GM19025 (cell line): Measurements from ENCODE around the gene NUMB.

Experiments
- ATAC-seq: cut with Tn5 transposase; IDR thresholded peaks from one replicate; pipeline ENCODE4 v1.9.1; 2021; ENCODE audit warnings: mild to moderate bottlenecking, low read depth, moderate library complexity; ENCODE audit not compliant: unreplicated experiment

NUMB gene

DNA sequence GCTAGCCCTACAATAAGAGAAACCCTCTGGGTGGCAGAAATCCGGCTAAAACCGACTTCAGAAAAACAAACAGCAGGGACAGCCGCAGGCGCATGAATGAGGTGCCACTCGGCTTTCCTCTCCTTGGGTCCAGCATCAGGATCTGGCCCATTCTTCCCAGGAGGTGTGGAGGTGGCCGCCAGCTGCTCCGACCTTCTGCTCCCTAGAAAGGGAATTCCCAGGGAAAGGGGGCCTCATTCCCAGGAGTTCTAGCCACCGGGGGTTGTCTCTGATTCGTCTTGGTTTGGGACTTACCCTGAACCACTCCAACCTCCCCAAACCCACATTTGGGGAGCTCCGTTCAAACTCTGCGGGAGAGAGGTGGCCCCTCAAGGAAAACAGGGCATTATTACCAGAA lies 208.0 kb downstream of the NUMB start:
- no peak for ATAC-seq

DNA sequence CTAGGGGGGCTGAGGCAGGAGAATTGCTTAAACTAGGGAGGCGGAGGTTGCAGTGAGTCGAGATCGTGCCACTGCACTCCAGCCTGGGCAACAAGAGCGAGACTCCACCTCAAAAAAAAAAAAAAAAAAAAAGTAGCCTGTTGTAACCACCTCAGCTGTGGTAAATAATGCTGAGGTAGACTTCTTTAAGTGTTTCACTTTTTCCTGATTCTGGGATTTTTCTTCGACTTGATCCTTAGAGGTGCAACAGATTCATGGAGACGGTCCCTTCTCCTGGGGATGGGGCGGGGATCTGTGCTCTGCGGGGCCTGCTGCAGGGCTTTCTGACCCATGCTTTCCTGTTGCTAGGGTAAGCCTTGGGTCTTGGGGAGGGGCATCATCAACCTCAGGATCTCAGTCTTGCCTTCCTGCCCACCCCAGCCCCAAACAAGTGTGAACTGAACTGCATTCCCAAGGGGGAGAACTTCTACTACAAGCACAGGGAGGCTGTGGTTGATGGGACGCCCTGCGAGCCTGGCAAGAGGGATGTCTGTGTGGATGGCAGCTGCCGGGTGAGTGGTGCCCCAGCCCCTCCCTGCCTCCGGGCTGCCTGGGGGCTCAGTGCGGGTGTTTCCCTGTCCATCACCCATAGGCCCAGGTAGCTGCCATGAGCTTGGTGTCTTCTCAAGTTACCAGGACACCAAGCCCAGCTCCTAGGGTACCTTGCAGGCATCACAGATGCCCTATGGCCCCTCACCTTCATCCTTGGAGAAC lies 208.6 kb downstream of the NUMB start:
- no peak for ATAC-seq

DNA sequence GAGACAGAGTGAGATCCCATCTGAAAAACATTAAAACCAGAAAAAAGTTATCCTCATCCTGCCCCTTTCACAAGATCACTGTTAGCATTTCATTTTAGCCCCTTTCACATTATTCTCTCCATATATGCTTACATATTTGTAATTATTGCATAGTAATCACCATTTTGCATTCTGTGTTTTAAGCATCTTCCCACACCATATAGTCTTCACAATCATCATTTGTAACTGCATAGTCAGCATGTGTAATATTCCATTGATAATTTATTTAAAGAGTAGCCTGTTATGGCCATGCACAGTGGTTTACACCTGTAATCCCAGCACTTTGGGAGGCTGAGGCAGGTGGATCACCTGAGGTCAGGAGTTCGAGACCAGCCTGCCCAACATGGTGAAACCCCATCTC lies 209.2 kb downstream of the NUMB start:
- no peak for ATAC-seq

DNA sequence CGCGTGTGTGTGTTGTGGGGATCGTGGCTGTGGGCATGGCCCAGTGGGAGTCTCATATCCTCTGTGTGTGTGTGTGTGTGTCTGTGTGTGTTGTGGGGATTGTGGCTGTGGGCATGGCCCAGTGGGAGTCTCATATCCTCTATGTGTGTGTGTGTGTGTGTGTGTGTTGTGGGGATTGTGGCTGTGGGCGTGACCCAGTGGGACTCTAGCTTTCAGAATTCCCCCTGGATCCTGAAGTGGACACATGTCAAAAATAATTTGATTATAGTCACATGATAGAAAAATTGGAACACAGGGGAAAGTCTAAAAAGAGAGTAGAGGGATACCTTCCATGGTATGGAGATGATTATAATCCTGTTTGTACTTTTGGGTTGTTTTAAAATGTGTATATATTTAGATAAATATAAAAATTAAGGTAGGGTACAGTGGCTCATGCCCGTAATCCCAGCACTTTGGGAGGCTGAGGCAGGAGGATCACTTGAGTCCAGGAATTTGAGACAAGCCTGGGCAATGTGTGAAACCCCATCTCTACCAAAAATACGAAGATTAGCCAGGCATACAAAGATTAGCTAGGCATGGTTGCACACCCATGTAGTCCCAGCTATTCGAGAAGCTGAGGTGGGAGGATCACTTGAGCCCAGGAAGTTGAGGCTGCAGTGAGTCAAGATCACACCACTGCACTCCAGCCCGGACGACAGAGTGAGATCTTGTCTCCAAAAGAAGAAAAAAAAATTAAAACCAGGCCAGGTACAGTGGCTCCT lies 210.1 kb downstream of the NUMB start:
- no peak for ATAC-seq

DNA sequence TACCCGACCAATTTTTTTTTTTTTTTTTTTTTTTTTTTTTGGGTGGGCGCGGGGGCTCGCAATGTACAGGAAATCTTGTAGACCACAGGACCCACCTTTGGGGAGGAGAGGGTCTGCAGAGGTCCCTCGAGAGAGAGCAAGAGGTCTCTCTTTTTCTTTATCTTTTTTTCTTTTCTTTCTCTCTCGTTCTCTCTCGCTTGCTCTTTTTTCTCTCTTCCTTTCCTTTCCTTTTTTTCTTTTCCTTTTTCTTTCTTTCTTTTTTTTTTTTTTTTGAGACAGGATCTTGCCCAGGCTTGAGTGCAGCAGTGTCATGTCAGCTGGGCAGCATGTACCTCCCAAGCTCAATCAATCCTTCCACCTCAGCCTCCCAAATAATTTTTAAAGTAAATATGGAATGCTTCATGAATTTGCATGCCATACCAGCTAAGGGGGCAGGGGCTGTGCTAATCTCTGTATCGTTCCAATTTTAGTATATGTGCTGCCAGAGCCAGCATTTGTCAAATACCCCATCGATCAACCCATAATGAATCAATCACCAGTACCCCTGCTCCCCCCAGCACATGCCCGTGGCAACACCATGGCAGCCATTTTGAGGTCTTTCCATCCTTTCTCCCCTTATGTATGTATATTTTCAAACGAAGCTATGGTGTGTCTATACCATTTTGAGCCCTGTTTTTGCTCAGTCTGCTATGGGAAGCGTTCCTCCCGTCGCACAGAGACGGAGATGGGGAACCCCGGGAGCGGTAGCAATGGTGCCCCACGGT lies 211.8 kb downstream of the NUMB start:
- ATAC-seq: no peak

DNA sequence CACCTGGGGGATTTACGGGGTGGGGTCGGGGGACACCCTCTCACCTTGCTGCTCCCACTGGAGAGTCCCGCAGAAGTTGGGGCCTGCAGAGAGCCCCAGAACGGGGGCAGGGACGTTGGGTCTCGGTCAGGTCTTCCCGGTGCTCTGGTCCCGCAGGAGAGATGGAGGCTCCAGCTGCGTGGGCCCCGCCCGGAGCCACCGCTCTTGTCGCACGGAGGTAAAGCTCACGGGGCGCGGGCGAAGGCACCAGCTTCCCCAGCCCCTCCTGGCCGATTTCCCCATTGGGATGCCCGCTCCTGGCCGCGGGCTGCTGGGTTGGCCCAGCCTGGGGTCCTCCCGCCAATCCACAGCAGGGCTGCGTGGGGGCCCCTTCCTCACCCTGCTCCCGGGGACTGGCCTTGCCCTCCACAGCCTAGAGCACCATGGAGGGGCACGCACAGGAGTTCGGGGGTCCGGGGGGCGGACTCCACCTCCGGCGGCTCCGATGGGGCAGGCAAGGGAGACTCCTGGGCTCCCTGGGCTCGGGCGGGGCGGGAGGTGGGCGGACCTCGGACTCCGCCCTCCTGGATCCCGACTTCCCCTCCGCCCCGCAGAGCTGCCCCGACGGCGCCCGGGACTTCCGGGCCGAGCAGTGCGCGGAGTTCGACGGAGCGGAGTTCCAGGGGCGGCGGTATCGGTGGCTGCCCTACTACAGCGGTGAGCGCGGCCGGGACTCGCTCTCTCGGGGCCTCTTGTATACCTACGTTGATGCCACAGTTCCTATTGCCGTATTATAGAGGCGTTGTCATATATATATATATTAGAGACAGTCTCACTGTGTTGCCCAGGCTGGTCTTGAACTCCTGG lies 212.6 kb downstream of the NUMB start:
- ATAC-seq: peak; percentile 67

DNA sequence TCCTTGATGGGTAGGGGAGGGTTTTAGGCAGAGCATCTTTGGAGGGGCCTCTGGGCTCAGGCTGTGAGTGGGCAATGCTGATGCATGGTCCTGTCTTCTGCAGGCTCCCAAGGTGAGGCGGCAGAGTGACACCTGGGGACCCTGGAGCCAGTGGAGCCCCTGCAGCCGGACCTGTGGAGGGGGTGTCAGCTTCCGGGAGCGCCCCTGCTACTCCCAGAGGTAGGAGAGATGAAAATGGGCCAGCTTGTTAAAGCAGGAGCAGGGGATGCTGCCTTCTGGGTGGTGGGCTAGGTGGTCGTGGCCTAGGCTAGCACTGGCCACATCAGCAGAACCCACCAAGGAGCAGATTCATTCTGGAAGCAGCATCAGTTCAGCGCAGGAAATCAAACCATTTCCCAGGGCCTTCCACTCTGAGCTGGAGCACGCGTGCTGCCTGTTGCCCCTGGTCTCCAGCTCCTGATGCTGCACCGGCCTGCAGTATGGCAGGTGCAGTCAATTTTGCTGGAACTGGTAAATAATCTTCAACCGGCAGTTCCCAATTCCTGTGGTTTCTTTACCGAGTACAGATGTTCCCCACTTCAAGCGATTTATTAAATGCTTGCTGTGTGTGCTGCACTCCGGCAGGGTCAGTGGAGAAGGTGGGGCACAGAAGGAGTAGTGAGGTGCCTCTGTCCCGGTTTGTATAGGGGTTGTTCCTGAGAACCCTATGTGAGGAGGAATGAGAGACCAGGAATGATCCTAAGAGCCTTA lies 213.6 kb downstream of the NUMB start:
- ATAC-seq: no peak

DNA sequence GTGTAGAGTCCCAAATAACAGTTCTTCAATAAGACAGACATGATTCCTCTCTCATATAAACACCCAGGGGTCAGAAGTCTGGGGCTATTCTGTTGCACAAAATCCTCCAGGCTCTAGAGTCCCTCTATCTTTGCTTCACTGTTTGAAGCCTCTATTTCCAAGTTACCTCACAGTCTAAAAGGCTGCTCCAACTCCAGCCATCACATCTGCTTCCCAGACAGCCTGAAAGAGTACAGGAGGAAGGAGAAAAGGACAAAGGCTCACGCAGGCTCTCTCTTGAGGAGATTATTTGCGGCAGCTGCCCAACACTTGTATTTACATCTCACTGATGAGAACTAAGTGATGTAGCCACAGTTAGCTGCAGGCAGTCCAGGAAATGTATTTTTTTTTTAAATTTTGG lies 214.6 kb downstream of the NUMB start:
- no peak for ATAC-seq

DNA sequence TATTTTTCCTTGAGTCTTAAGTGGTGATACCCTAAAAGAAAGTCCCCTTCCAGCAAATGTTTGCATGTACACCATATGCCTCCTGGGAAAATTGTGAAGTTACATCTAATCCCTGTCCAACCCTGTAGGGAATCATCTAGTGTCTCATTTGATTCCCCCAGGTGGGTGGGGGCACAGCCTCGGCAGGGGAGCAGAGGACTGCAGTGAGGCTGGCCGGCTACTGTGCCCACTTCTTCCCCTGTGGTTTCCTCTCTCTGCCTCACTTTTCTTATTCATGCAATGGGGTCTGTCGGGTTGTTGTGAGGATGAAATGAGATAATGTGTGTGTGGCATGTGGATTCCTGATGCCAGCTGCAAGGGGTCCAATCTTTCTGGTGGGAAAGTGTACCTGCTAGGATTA lies 215.0 kb downstream of the NUMB start:
- no peak for ATAC-seq

DNA sequence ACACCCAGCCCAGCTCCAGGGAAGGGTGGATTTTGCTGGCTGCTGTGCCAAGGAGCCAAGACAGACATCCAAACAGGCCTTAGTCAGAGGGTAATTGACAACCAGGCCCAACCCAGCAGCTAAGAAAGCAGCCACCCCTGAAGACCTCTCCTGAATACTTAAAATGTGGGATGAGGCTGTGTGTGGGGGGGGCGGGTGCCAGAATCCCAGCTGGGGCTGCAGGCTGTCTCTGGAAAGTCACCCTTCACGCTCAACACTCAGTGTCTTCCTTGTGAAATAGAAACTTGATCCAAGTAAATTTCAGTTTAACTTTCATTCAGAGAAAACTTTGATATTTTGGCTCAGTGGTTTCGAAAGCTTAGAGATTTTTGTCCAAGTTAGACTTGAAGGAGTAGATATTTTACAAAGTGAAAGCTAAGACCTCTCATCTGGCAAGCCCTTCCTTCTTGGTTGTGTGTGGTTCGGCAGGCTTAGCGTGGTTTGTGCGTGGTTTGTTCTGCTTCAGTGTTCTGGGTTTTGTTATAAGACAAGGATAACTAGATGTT lies 215.9 kb downstream of the NUMB start:
- ATAC-seq: no peak

DNA sequence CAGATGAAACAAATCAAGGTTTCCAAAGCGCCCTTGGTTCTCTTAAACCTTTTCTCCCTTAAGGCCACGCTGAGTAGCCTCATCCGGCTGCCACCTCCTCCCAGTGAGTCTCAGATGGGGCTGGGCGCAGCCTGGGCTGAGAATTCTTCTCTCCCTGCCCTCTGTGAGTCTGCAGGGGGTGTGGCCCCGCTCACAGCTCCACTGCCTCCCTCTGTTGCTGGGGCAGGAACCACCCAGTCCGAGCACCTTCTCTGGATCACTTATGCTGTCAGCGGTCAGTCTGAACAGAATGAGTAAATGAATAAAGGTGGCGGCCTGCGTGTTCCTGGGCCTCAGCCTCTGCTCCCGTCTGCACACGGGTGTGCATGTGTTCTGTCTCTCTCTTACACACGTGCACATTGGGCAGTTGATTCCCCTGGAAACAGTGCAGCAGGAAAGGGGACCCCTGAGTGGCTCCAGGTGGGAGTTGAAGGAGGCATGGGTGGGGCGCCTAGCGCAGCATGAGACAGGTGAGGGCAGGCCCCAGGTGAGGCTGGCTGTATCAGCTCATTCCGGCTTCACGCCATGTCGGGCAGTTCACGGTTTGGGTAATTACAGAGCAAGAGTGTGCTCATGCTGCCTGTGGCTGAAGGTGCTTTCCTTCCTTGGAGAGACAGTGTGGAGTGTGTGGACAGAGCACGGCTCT lies 216.7 kb downstream of the NUMB start:
- ATAC-seq: no peak

DNA sequence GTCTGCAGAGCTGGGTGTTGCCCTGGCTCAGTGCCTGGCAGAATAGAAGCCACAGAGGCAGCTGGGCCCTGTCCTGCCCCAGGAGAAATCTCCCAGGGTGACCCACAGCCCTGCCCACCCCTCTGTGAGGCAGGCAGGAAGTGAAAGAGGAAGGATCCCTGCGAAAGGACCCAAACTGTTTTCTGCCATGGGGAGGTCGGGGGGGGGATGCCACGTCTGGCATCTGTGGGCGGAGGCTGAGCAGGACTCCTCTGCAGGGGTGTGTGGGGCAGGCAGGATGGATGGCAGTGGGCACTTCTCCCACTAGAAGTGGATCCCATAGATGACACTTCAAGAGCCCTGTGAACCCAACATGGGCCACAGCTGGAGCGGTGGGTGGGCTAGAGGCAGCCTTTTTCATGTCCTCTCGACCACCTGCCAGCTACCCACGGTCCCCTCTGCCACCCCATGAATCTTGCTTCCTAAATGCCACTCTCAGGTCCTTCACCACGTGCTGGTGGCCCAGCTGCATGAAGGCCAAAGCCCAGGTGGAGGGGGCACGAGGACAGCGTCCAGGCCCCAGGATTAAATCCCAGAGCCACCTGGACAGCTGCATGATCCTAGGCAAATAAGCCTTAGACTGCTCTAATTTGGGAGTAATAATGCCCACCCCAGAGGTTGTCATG lies 217.4 kb downstream of the NUMB start:
- no peak for ATAC-seq

DNA sequence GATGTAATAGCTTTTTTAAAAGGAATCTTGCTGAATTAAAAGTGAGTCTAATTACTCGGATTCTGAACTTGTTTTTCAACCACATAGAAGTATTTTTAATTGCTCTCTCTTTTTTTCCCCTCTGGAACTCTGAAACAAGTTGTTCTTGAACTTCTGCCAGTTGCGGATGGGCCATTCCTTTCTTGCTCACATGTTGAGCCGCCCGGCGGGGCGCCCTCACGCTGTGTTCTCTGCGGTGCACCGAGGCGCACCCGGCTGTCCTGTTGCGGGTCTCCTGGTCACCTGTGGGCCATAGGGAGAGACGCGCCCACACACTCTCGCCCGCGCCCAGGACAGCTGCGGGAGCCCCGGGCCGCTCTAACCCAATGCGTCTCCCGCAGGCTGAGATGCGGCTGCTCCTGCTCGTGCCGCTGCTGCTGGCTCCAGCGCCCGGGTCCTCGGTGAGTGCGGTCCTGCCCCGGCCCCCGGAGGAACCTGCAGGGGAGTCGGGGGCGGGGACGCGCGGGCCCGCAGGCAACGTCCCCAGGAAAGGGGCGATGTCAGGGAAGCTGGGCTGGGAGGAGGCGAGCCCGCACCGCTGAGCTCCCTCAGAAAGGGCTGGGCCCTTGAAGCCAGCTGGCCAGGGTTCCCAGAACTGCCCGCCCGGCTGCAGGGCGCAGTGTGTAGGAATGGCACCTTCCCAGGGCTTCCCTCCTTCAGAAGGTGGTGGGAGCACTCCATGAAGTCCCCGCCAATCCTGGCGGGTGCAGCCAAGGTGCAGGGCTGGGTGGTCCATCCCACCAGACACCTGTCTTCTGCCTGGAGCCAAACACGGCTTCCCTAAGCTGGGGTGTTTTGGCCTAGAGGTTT lies 218.7 kb downstream of the NUMB start:
- ATAC-seq: no peak

DNA sequence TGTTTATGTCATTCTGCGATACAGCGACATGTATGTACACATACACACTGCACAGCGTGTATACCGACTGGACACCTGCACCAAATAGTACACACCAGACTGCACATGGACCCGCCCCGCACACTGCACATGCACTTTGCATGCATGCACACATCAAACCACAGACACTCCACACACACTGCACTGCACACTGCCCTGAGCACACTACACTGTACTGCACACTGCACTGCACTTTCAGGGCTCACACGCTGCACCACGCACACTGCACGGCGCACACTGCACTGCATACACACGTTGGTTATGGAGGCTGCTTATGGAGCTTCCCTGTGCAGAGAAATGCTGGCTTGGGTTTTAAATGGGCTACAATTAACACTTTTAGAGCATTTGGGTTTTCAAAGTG lies 219.4 kb downstream of the NUMB start:
- no peak for ATAC-seq

DNA sequence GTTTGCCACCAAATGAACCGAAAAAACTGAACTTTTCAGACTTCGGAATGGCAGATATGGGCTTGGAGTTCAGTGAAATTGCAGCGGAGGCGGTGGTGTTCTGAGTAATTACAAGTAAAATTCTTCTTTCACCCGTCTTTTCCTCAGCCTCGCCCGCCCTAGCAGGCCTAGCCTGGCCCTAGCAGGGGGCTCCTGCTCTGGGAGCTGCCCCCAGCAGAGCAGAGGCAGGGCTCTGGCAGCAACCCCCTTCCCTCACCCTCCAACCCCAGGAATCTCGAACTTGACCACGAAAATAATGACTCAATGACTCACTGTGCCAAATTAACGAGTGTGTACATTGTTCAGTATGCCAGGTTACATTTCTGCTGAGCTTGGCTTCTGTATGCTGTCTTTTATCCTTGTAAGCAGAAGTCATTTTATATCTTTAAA lies 219.9 kb downstream of the NUMB start:
- ATAC-seq: no peak

DNA sequence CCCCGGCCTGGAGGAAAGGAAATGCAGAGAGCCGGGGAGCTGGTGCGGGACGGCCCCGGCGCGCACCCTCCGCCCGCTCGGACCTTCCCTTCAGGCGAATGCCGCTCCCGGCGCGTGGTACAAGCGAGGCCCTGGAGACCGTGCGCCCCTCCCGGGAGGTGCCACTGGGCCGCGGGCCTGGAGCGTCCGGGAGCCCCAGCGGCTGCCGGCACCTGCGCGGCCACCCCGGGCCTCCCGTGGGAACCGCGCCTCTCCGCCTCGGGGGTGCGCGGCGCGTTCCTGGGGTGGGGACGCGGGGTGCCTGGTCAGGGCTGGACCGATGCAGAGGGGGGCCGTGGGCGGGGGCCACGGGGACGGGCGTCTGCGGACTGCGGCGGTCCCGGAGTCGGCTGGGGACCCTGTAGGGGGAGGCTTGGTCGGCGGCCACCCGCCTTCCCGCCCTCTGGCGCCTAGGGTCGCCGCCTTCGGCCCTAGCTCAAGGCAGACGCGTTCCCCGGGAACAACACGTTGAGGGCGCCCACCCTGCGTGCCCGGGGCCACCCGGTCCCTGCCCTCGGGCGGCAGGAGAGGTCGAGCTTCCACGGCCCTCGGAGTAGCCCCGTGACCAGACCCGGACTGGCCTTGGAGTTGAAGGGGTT lies 220.4 kb downstream of the NUMB start:
- ATAC-seq: no peak

DNA sequence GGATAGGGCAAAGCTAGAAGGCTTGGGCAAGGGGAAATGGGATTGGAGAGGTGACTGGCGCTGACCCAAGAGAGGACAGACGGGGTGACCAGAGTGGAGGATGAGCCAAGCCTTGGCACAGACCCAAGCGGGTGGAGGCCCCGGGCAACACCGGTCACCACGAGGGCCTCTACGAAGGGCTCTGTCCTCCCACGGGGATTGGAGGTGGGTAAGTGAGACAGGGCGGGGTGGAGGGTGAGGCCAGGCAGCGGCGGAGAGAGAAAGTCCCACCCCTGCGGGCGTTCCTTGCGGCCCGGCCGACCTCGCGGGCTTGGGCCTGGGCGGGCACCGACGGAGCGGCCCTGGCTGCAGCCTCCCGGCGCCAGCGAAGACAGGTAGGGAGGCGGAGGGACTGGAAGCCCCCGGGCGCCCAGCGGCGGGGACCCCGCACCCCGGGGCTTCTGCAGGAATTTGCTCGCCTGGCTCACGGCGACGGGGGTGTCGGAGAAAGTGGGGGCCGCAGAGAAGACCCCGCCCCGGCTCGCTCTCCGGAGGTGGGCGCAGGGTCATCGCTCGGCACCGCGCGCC lies 221.0 kb downstream of the NUMB start, which contains the start of gene PAPLN:
Gene PAPLN, plus strand, starts transcription at position 288 of the 567 bp plus-strand sequence. CDS start 2,273 bp downstream, outside the sequence.
- ATAC-seq: peak; percentile 49
